Skeletal muscle satellite cell (primary cell): ENCODE results near the gene TMOD1.

Source experiments
- H3K27me3 ChIP-seq: 2 replicates; pipeline ENCODE4 v1.7.0; 2013; ENCODE audit warnings: low read length; ENCODE audit not compliant: control insufficient read depth, insufficient read depth
- H3K36me3 ChIP-seq: 2 replicates; pipeline ENCODE4 v1.7.0; 2013; ENCODE audit warnings: mild to moderate bottlenecking, control low read depth, low read length; ENCODE audit not compliant: insufficient read depth
- H3K4me1 ChIP-seq: 2 replicates; pipeline ENCODE4 v1.7.0; 2013; ENCODE audit warnings: low read length; ENCODE audit not compliant: control insufficient read depth, insufficient read depth
- H3K4me2 ChIP-seq: 2 replicates; pipeline ENCODE4 v1.7.0; 2013; ENCODE audit warnings: mild to moderate bottlenecking, low read length
- H3K4me3 ChIP-seq: 2 replicates; pipeline ENCODE4 v1.7.0; 2013; ENCODE audit warnings: low read length
- H3K9ac ChIP-seq: 2 replicates; pipeline ENCODE4 v1.7.0; 2013; ENCODE audit warnings: mild to moderate bottlenecking, low read depth, low read length, moderate library complexity
- H3K9me3 ChIP-seq: replicated peaks from 2 replicates; pipeline ENCODE4 v1.7.0; 2013; ENCODE audit warnings: mild to moderate bottlenecking, control low read depth, low read length

The TMOD1 gene

DNA sequence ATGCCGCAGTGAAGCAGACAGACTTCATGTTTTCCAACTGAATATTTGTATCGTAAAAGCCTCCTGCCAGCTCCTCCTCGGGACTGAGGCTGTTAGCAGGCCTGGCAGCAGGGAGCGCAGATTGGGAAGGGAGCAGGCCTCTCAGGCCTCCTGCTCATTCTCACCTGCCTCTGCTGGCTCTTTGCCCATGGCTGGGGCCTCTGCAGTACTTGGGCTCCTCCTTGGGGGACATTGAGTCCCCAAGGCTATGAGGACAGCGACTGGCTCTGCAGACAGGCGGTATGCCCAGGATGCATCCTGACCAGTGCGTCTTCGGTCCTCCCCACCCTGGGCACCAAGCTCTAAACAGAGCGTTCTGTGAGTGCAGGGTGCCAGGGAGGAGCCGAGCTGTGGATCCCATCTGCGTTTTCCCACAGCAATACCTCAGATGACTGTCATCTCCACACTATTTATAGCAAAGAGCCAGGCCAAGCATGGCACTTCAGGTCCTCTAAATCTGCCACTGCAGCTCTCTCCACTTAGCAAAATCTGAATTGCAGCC lies 93.0 kb downstream of the TMOD1 start:
- Histone ChIP-seq H3K36me3 (no peaks in the 10 kb centered on the region), H3K9me3 (no peaks in the 10 kb centered on the region), H3K9ac (no peak overlapping the region), H3K27me3 (peaks cover 16% of the 10 kb centered on the region), H3K4me3 (no peak overlapping the region), H3K4me1 (no peaks in the 10 kb centered on the region), H3K4me2 (no peak overlapping the region)

DNA sequence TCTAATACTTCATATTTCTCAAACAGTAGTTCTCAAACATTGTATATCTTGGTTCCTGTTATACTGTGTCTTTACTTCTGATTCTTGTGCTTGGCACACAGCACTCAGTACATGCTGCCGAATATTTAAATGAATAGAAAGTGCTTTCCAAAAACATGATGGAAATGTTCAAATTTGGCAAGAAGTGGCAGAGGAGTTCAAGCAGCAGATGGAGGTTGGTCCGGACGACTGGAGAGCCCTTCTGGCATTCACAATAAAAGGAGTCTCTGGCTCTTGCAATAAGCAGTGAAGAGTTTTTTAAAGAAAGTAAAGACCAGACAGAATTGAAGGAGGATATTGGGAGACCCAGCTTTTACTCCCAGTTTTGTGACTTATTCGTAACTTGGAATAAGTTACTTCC lies 95.4 kb downstream of the TMOD1 start:
- H3K36me3 ChIP-seq, result peaks cover 13% of the 10 kb centered on the region
- H3K4me1 ChIP-seq, result no peaks in the 10 kb centered on the region
- no peak overlapping the region for H3K4me3 ChIP-seq
- H3K27me3 ChIP-seq, result peaks cover 16% of the 10 kb centered on the region
- H3K9me3 ChIP-seq, result no peaks in the 10 kb centered on the region
- H3K9ac ChIP-seq, result no peak overlapping the region
- no peak overlapping the region for H3K4me2 ChIP-seq

DNA sequence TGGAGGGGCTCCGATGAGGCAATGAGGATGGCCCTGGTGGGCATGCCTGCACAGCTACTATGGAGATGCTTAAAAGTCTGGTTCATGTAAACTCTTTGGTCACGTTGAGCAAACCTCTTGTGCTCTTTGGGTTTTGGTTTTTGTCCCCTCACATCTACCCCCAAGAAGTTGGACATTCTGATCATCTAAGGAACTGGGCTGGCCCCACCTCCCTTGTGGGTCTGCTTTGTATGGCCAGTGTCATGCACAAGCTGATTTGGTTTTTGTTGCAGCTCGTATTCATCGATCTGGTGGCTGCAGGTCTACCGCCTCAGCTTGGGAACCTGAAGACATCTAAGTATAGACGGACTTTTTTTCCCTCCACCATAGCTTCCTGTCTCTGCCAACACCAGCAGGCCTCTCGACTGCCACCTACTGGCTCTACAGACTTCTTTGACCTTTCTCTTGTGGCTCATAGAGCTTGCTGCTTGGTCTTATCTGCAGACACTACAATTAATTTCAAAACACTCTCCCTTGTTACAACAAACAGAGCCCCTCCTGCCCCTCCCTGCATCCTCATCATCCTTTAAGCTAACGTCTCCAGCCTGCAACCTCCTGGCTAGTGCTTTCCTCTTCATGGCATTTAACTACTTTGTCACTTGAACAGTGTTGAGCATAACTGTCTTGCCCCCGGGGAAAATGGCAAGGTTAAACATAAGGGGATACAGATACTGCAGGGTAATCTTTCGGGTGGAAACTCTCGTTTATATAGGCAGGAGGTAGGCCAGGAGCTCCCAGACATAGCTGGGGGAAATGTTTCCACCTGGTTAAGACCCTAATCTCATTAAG lies 97.2 kb downstream of the TMOD1 start:
- Histone ChIP-seq H3K9ac (no peak overlapping the region), H3K4me3 (no peak overlapping the region), H3K9me3 (no peaks in the 10 kb centered on the region), H3K36me3 (peaks cover 20% of the 10 kb centered on the region), H3K4me1 (no peaks in the 10 kb centered on the region), H3K27me3 (peaks cover 7% of the 10 kb centered on the region), H3K4me2 (no peak overlapping the region)

DNA sequence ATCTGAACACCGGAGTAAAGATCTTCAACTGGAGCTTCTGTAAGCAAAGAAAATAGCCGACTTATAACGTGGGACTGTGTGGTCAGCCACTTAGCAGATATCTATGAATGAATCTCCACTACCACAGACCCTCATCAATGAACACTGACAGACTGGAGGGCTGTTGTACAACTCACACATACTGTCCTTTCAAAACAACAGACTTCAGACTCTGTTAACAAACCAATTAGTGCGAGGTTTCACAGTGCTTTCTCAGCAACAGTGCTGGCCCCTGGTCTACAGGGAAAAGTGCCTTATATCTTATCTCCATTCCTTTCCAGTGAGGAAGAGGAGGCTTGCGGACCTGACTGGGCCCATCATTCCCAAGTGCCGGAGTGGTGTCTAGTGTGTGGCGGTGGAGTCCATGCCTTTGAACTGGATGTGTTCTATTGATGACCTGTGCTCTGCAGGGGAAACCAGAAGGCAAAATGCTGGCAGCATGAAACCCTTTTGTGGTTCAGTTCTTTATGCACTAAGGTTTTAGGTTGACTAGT lies 97.9 kb downstream of the TMOD1 start:
- Histone ChIP-seq H3K9ac (no peak overlapping the region), H3K36me3 (peaks cover 24% of the 10 kb centered on the region), H3K4me2 (no peak overlapping the region), H3K9me3 (no peaks in the 10 kb centered on the region), H3K4me1 (no peaks in the 10 kb centered on the region), H3K4me3 (no peak overlapping the region), H3K27me3 (peaks cover 7% of the 10 kb centered on the region)

DNA sequence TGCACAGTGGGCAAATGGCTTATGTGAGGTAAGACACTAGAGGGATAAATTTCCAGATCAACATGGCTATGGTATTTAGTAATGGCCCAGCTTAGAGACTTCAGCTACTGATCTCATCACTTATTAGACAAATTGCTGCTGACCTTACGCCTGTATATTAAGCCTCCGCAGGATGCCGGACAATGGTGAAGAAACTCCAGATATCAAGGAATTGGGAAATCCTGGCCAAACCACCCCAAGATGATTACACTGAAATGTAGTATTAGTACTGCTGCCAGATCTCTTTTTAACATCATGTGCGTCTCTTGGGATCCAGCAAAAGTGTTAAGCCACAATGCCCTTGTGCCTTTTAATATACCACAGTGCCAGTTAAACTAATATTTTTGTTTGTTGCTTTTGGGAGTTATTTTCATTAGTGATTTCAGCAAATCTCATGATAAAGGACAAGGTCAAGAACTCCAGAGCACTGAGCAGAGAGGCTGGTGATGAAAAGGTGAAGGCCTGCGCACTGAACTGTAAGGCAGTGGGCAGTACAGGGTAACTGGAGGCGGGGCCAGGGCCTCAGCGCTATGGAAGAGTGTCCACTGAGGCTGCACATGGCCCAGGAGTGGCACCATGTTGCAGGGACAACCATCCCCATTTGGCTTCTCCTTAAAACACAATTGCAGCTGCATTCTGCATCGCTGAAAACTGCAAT lies 99.2 kb downstream of the TMOD1 start:
- Histone ChIP-seq H3K4me2 (no peak overlapping the region), H3K4me1 (no peaks in the 10 kb centered on the region), H3K36me3 (peaks cover 36% of the 10 kb centered on the region), H3K27me3 (peaks cover 7% of the 10 kb centered on the region), H3K9ac (no peak overlapping the region), H3K9me3 (no peaks in the 10 kb centered on the region), H3K4me3 (no peak overlapping the region)

DNA sequence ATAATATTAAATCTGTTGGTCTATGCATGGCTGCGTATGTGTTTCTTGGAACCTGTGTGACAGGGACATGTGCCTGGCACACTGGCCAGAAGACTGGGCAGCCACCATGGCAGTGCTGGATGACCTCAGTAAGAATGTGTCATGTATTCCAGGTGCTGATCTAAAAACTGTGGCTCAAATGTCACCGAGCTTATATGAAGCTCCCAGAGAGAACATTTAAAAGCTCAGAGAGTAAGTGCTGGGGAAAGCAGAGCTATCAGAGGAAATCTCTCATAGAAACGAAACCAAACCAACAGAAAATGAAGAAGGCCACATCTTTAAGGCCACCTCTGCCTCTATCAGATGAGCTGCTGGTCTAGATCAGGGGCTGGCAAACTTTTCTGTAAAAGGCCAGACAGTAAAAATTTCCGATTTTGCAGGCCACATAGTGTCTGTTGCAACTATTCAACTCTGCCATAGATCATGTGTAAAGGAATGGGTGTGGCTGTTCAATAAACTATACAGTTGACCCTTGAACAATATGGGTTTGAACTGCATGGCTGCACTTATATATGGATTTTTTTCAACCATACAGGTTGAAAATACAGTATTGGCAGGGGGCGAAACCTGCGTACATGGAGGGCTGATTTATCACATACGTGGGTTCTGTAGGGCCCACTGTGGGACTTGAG lies 99.9 kb downstream of the TMOD1 start:
- Histone ChIP-seq H3K27me3 (peaks cover 3% of the 10 kb centered on the region), H3K9ac (no peak overlapping the region), H3K4me2 (no peak overlapping the region), H3K4me3 (no peak overlapping the region), H3K4me1 (no peaks in the 10 kb centered on the region), H3K9me3 (no peaks in the 10 kb centered on the region), H3K36me3 (peaks cover 39% of the 10 kb centered on the region)

DNA sequence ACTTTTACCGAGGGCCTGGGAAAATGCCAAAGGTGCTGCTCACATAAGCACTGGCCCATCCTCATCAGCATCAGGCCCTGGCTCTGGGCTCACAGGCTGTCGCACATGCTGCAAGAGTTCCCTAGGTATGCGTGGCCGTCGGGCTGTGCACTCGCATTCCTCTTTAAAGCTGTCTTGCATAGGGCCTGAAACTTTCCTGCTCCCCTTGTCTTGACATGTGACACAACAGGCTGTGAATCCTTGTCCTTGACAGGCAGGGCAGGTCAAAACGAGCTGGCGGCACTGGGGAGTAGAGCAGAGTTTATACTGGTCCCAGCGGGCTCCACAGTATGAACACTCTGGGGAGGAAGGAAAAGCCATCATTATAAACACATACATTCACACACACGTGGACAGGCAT lies 101.0 kb downstream of the TMOD1 start:
- Histone ChIP-seq H3K27me3 (no peaks in the 10 kb centered on the region), H3K4me2 (no peak overlapping the region), H3K36me3 (peaks cover 39% of the 10 kb centered on the region), H3K9me3 (no peaks in the 10 kb centered on the region), H3K9ac (no peak overlapping the region), H3K4me3 (no peak overlapping the region), H3K4me1 (no peaks in the 10 kb centered on the region)

DNA sequence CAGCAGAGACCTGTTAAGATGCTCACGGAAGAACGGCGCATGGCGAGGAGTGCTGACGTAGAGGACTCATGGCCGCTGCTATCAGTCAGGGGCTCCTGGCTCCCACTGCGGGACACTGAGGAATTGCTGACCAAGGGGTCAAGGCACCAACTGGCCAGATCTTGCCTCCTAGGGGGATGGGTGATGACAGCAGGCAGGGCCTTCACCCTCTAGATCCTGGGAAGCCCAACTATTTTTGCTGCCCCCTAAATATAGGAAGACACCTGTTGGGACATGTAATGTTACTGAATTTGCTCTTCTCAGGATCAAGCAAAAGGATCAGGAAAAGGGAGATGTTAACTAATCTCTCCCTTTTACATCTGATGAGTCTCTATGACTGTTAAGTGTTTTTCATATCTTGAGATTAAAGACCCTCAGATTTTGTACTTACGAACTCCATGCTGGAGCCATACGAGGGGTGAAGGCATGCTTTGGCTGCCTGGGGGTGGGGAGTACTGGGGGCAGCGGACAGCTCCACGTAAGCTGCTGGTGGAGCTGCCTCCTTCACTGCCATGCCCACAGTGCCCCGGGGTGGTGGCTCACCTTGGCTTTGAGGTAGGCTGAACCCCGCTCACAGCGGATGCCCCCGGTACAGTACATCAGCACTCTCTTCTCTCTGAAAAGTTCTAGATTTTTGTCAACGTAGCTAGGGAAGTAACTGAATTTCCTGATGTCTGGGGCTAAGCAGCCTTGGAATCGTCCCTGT lies 103.6 kb downstream of the TMOD1 start:
- H3K36me3 ChIP-seq, result peaks cover 39% of the 10 kb centered on the region
- no peaks in the 10 kb centered on the region for H3K9me3 ChIP-seq
- no peaks in the 10 kb centered on the region for H3K27me3 ChIP-seq
- H3K4me3 ChIP-seq, result no peak overlapping the region
- H3K9ac ChIP-seq, result no peak overlapping the region
- H3K4me2 ChIP-seq, result no peak overlapping the region
- H3K4me1 ChIP-seq, result no peaks in the 10 kb centered on the region

DNA sequence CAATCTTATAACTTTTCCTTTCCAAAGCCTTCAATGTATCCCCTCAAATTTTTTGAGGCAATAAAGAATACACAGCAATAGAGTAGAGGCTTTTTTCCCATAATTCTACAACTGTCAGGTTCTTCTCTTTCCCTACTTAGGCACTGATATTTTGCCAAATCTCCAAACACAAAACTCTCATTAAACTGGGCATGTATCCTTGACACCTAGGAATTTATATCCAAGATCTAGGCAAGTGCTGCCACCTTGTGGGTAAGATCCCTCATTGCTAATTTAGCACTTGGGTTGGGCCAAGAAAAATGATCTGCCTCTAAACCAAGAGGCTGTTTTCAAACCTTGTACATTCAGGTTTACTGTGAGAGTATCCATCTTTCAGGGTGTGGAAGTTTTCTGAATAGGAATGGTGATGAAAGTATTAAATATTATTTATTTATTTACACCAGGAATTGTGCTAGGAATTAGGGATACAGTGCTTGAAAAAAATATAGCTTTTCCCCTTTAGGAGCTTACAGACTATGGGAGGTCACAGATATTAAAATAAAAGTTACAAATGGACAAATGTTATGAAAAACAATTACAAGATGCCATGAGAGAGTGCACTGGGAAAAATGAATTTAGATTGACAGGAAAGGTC lies 114.1 kb downstream of the TMOD1 start:
- no peaks in the 10 kb centered on the region for H3K4me1 ChIP-seq

DNA sequence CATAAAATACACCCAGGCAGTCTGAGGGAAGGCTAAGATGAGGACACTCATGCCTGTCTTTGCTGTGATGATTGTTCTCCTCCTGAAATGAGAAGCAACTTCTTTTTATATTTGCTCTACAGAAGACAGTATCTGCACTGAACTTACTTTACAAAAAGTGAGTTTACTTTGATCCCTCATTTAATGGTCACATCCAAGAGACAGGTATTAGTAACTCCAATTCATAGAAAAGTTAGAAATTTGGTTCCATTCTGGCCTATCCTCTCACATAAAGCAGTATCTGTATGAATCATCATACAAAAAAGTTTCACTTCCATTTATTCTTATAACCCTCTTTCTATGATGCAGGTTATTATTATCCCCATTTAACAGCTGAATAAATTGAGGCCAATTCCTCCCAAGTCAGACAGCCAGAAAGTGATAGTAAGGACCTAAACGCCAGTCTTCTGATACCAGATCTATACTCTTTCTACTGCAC lies 116.5 kb downstream of the TMOD1 start:
- H3K36me3 ChIP-seq, result peaks cover 8% of the 10 kb centered on the region
- H3K4me2 ChIP-seq, result no peak overlapping the region
- no peaks in the 10 kb centered on the region for H3K27me3 ChIP-seq
- no peaks in the 10 kb centered on the region for H3K4me1 ChIP-seq
- no peaks in the 10 kb centered on the region for H3K9me3 ChIP-seq
- H3K9ac ChIP-seq, result no peak overlapping the region
- no peak overlapping the region for H3K4me3 ChIP-seq

More for the DNA sequence above, 114.1 kb downstream of the TMOD1 start:
- Histone ChIP-seq H3K9me3 (no peaks in the 10 kb centered on the region), H3K4me2 (no peak overlapping the region), H3K27me3 (no peaks in the 10 kb centered on the region), H3K9ac (no peak overlapping the region), H3K36me3 (peaks cover 8% of the 10 kb centered on the region), H3K4me3 (no peak overlapping the region)
